Tibial nerve (tissue), 3 donors: Measurements from ENCODE around the gene AURKAIP1.

ENCODE experiments used
- EP300 ChIP-seq, 2 donors: sonication (generic); formaldehyde crosslinking; IDR thresholded peaks; one replicate each; pipeline ENCODE4 v1.6.1; 2017; ENCODE audit warnings: antibody characterized with exemption in 2 of 2, mild to moderate bottlenecking in 1 of 2
- POLR2A ChIP-seq, 2 donors: fragments of 450-650 bp; IDR thresholded peaks; one replicate each; pipeline ENCODE4 v1.6.1; 2017; ENCODE audit warnings: antibody characterized with exemption in 2 of 2, mild to moderate bottlenecking in 2 of 2, moderate library complexity in 2 of 2

- TF ChIP-seq POLR2A (IDR thresholded peaks at IDR 0.05) (no peak), EP300 (IDR thresholded peaks at IDR 0.05) (no peak)
These were observed 3.0 kb downstream of the AURKAIP1 start for GRCh38 chr1:1371746-1372711.
